GM12878 (cell line): Measurements from ENCODE around the gene MVB12B. TPM values are rescaled to one million over a fixed set of nuclear protein-coding genes. Genes with fewer than 3 reads are reported as not detected.

Experiments
- BMI1 ChIP-seq: fragments of 450-650 bp; IDR thresholded peaks from 2 replicates; pipeline ENCODE4 v1.6.1; 2016; ENCODE audit warnings: mild to moderate bottlenecking, moderate library complexity, borderline replicate concordance
- CHD4 ChIP-seq: fragments of 200-600 bp; sonication (generic); IDR thresholded peaks from 2 replicates; pipeline ENCODE4 v1.6.1; 2016; ENCODE audit warnings: mild to moderate bottlenecking
- ZNF207 ChIP-seq: fragments of 450-650 bp; IDR thresholded peaks from 2 replicates; pipeline ENCODE4 v1.6.1; 2014; ENCODE audit warnings: antibody characterized with exemption, mild to moderate bottlenecking, borderline replicate concordance
- polyA plus RNA-seq, 11 experiments: library from polyadenylated mRNA; depleted of rRNA in 4 of 11; unstranded in 6 of 11; stranded (reverse) in 5 of 11; fragments of >200 nt; fragmentation: Nextera tagmentation in 4 of 11; fragmentation: Illumina TruSeq in 1 of 11; extraction: Ambion mirVana in 4 of 11; extraction: Trizol in 1 of 11; gene quantifications; 1 replicate in 1 of 11; 2 replicates in 10 of 11; pipeline versions ENCODE4 v1.2.1 to v1.2.3, GENCODE V29; 2011 to 2016; ENCODE audit warnings: inconsistent platforms in 2 of 11, missing spikeins in 2 of 11, low read depth in 1 of 11
- total RNA-seq, 4 experiments: library from RNA; depleted of rRNA in 3 of 4; stranded (reverse); fragments of >200 nt in 3 of 4; fragmentation: Illumina TruSeq in 1 of 4; extraction: Trizol in 1 of 4; gene quantifications; 2 replicates each; pipeline versions ENCODE4 v1.2.1 to v1.2.3, GENCODE V29; 2013 to 2021
- TF ChIP-seq, protein P1 (sequence below): fragments of 450-650 bp; IDR thresholded peaks from 2 replicates; pipeline ENCODE4 v1.6.1; 2017; ENCODE audit warnings: antibody characterized with exemption, mild to moderate bottlenecking, moderate library complexity
- TF ChIP-seq, protein P2 (sequence below): fragments of 450-650 bp; IDR thresholded peaks from 2 replicates; pipeline ENCODE4 v1.6.1; 2017; ENCODE audit warnings: low read depth, mild to moderate bottlenecking, moderate library complexity
- TF ChIP-seq, protein P3 (sequence below): IDR thresholded peaks from 2 replicates; pipeline ENCODE4 v1.6.1; 2012; ENCODE audit warnings: improper control_type of control experiment, low read depth, low read length; ENCODE audit not compliant: insufficient replicate concordance

MVB12B gene
- total and polyA plus RNA-seq, 10 of the 15 experiments (the other 5 are each of a cell fraction or from before 2014, with no cell fraction given): 0.08 TPM; not detected in 9

DNA sequence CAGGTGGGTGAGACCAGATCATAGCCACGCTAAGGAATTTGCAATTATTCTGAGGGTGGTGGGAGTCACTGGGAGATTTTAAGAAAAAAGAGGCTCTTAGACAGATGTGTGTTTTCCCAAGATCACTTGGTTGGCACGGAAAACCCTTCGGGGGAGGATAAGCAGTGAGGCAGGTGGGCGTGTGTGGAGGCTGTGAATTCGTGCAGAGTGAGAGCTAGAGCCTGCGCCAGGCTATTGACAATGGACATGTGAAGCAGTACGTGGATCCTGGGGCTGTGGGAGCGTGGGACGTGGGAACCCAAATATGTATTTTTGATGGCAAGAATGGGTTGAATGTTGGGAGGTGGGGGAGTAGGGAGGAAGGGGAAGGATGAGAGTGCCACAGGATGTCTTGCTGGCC lies 19.4 kb downstream of the MVB12B start (continued):
- TF ChIP-seq, protein P1, sequence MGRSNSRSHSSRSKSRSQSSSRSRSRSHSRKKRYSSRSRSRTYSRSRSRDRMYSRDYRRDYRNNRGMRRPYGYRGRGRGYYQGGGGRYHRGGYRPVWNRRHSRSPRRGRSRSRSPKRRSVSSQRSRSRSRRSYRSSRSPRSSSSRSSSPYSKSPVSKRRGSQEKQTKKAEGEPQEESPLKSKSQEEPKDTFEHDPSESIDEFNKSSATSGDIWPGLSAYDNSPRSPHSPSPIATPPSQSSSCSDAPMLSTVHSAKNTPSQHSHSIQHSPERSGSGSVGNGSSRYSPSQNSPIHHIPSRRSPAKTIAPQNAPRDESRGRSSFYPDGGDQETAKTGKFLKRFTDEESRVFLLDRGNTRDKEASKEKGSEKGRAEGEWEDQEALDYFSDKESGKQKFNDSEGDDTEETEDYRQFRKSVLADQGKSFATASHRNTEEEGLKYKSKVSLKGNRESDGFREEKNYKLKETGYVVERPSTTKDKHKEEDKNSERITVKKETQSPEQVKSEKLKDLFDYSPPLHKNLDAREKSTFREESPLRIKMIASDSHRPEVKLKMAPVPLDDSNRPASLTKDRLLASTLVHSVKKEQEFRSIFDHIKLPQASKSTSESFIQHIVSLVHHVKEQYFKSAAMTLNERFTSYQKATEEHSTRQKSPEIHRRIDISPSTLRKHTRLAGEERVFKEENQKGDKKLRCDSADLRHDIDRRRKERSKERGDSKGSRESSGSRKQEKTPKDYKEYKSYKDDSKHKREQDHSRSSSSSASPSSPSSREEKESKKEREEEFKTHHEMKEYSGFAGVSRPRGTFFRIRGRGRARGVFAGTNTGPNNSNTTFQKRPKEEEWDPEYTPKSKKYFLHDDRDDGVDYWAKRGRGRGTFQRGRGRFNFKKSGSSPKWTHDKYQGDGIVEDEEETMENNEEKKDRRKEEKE: no peak
- TF ChIP-seq, protein P2, sequence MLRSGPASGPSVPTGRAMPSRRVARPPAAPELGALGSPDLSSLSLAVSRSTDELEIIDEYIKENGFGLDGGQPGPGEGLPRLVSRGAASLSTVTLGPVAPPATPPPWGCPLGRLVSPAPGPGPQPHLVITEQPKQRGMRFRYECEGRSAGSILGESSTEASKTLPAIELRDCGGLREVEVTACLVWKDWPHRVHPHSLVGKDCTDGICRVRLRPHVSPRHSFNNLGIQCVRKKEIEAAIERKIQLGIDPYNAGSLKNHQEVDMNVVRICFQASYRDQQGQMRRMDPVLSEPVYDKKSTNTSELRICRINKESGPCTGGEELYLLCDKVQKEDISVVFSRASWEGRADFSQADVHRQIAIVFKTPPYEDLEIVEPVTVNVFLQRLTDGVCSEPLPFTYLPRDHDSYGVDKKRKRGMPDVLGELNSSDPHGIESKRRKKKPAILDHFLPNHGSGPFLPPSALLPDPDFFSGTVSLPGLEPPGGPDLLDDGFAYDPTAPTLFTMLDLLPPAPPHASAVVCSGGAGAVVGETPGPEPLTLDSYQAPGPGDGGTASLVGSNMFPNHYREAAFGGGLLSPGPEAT: no peak
- TF ChIP-seq, protein P3, sequence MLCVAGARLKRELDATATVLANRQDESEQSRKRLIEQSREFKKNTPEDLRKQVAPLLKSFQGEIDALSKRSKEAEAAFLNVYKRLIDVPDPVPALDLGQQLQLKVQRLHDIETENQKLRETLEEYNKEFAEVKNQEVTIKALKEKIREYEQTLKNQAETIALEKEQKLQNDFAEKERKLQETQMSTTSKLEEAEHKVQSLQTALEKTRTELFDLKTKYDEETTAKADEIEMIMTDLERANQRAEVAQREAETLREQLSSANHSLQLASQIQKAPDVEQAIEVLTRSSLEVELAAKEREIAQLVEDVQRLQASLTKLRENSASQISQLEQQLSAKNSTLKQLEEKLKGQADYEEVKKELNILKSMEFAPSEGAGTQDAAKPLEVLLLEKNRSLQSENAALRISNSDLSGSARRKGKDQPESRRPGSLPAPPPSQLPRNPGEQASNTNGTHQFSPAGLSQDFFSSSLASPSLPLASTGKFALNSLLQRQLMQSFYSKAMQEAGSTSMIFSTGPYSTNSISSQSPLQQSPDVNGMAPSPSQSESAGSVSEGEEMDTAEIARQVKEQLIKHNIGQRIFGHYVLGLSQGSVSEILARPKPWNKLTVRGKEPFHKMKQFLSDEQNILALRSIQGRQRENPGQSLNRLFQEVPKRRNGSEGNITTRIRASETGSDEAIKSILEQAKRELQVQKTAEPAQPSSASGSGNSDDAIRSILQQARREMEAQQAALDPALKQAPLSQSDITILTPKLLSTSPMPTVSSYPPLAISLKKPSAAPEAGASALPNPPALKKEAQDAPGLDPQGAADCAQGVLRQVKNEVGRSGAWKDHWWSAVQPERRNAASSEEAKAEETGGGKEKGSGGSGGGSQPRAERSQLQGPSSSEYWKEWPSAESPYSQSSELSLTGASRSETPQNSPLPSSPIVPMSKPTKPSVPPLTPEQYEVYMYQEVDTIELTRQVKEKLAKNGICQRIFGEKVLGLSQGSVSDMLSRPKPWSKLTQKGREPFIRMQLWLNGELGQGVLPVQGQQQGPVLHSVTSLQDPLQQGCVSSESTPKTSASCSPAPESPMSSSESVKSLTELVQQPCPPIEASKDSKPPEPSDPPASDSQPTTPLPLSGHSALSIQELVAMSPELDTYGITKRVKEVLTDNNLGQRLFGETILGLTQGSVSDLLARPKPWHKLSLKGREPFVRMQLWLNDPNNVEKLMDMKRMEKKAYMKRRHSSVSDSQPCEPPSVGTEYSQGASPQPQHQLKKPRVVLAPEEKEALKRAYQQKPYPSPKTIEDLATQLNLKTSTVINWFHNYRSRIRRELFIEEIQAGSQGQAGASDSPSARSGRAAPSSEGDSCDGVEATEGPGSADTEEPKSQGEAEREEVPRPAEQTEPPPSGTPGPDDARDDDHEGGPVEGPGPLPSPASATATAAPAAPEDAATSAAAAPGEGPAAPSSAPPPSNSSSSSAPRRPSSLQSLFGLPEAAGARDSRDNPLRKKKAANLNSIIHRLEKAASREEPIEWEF: no peak
- no peak for TF ChIP-seq BMI1
- no peak for TF ChIP-seq CHD4
- TF ChIP-seq ZNF207: no peak
